NB4 (cell line): ENCODE data around the gene SLC25A25.
A peak's percentile ranks its signal among the peaks of the same experiment; 100 is the strongest.

Source experiments
- DNase-seq: peaks from one replicate; pipeline ENCODE4 v3.0.0; 2010; ENCODE audit warnings: low read depth
- H3K4me3 ChIP-seq: one replicate; pipeline ENCODE4 v1.5.1; 2011; ENCODE audit warnings: mild to moderate bottlenecking, low read depth, low read length, moderate library complexity
- MYC ChIP-seq: IDR thresholded peaks from 2 replicates; pipeline ENCODE4 v1.6.1; 2011; ENCODE audit warnings: low read depth, low read length
- POLR2A ChIP-seq: IDR thresholded peaks from 2 replicates; pipeline ENCODE4 v1.6.1; 2011; ENCODE audit warnings: mild to moderate bottlenecking; ENCODE audit not compliant: insufficient read length; ENCODE audit errors: extremely low read depth
- TF ChIP-seq, protein P1 (sequence below): IDR thresholded peaks from 2 replicates; pipeline ENCODE4 v1.6.1; 2011; ENCODE audit warnings: low read depth, low read length
- TF ChIP-seq, protein P2 (sequence below): IDR thresholded peaks from one replicate; pipeline ENCODE4 v1.5.1; 2012; ENCODE audit warnings: low read depth, low read length

Gene SLC25A25

DNA sequence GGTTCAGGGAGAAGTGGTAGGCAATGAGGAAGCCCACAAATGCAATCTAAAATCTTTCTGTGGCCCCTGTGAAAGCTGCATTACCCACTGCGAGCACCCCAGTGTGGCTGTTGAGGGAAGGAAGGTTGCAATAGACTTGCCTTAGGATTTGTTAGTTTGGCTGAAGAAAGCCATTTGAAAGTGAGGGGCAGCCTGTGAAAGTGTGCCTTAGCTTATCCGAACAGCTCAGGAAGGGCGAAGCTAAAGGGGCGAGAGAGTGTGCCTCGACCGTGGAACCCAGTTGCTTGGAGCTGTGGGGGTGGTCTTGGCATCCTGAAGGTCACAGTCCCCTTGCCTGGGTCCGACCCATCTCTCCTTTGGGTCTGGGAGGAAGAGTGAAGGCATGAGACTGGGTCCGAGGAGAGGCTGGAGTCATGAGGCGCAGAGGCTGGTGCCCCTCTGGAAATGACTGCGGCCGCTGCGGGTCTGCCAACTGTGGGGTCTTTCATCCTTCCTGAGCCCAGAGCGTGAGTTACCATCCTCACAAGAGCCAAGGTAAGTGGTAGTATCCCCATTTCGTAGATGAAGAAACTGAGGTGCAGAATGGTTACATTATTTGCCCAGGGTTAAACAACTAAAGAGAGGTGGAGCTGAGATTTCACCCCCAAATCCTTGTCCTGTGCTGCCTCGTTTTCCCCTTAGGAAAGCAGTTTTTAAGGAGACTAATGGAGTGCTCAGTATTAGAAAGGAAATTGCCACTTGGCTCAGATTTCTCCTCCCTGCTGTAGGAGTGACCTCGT is 24.4 kb downstream of the SLC25A25 start:
- no peak for DNase-seq
- H3K4me3 ChIP-seq: no peak overlapping the region
- TF ChIP-seq, protein P1, sequence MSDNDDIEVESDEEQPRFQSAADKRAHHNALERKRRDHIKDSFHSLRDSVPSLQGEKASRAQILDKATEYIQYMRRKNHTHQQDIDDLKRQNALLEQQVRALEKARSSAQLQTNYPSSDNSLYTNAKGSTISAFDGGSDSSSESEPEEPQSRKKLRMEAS: no peak
- TF ChIP-seq MYC (no peak), POLR2A (no peak)
- TF ChIP-seq, protein P2, sequence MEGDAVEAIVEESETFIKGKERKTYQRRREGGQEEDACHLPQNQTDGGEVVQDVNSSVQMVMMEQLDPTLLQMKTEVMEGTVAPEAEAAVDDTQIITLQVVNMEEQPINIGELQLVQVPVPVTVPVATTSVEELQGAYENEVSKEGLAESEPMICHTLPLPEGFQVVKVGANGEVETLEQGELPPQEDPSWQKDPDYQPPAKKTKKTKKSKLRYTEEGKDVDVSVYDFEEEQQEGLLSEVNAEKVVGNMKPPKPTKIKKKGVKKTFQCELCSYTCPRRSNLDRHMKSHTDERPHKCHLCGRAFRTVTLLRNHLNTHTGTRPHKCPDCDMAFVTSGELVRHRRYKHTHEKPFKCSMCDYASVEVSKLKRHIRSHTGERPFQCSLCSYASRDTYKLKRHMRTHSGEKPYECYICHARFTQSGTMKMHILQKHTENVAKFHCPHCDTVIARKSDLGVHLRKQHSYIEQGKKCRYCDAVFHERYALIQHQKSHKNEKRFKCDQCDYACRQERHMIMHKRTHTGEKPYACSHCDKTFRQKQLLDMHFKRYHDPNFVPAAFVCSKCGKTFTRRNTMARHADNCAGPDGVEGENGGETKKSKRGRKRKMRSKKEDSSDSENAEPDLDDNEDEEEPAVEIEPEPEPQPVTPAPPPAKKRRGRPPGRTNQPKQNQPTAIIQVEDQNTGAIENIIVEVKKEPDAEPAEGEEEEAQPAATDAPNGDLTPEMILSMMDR: no peak

DNA sequence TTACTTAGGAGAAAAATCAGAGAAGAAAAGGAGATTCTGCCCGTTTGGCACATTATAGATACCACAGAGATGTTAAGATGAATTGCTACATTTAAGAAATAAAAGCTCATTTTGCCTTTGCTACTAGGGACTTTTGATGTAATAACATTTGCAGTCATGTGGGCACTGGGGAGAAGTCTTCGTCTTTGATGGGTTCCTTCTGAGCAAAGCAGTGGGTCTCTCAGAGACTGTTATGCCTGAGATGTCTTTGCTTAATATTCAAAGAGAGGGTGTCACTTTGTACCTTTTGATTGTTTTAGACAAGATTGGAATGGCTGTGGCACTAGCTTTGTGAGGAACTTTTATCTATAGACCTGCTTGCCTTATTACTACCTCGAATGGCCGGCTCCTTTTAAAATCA is 25.0 kb downstream of the SLC25A25 start:
- no peak overlapping the region for H3K4me3 ChIP-seq
- TF ChIP-seq, protein P2: no peak
- TF ChIP-seq, protein P1: no peak
- TF ChIP-seq POLR2A: no peak
- TF ChIP-seq MYC: no peak
- DNase-seq: no peak

DNA sequence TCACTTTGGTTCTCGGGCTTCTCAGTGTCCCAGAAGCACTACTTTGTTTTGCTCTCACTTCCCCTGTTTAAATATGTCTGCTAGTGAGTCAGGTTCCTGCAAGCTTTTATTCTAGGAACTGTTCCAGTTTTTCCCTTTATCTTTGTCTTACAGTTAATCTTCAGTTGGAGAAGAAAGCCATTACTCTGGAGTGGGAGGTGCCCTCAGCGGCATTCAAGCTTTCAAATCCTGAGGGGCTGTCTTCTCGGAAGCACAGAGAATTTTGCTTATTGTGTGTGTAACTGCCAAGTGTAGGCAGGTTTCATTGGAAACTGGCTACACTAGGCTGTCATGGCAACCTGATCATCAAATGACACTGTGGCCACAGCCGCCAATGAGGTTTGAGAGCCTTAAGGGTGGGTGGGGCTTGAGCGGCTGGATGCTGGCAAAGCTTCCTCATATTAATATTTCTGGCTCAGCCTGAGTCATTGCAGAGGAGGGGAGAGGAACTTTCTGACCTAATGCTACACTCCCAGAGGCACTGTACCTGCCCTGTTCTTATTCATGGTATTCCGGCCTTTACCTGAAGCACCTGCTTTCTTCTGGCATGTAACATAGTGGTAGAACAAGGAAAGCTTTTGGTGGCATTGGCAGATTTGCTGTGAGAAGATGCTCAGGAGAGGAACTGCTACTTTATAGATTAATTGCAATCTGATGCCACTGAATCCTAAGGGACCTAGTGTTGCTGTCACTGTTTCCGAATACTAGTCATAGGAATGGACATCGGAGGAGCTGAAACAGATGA is 26.3 kb downstream of the SLC25A25 start:
- TF ChIP-seq, protein P1: peak; percentile 31; the same call in 1 of the 2 replicates
- TF ChIP-seq, protein P2: no peak
- TF ChIP-seq POLR2A (no peak), MYC (no peak)
- no peak overlapping the region for H3K4me3 ChIP-seq

DNA sequence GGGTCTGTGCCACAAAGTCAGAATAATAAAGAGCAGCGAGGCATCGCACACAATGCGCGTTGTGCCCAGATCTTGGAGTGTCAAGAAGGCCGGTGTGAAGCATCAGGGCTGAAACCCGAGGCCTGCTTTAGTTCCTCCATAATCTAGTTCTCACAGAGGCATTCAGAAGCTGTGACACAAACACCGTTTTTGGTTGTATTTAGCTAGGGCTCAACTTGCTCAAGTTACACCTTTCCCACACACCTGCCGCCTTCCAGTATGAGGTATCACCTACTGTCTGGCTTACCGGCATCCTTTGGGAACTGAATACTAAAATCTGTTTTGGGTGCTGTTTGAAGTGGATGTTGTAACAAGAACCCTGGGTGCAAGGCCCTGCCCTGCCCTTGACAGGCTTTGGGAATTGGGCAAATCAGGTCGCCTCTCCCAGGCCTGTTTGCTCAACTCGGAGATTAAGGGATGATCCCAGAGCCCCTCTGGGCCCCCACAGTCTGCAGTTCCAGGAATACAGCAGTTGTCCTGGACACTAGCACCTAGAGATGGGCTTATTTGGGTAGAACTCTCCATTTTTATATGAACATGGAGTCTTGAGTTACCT is 27.0 kb downstream of the SLC25A25 start:
- DNase-seq: no peak
- H3K4me3 ChIP-seq: no peak overlapping the region
- no peak for TF ChIP-seq MYC
- no peak for TF ChIP-seq POLR2A
- TF ChIP-seq, protein P1: no peak
- TF ChIP-seq, protein P2: no peak

More for the DNA sequence above, 26.3 kb downstream of the SLC25A25 start:
- peak; percentile 88 for DNase-seq

DNA sequence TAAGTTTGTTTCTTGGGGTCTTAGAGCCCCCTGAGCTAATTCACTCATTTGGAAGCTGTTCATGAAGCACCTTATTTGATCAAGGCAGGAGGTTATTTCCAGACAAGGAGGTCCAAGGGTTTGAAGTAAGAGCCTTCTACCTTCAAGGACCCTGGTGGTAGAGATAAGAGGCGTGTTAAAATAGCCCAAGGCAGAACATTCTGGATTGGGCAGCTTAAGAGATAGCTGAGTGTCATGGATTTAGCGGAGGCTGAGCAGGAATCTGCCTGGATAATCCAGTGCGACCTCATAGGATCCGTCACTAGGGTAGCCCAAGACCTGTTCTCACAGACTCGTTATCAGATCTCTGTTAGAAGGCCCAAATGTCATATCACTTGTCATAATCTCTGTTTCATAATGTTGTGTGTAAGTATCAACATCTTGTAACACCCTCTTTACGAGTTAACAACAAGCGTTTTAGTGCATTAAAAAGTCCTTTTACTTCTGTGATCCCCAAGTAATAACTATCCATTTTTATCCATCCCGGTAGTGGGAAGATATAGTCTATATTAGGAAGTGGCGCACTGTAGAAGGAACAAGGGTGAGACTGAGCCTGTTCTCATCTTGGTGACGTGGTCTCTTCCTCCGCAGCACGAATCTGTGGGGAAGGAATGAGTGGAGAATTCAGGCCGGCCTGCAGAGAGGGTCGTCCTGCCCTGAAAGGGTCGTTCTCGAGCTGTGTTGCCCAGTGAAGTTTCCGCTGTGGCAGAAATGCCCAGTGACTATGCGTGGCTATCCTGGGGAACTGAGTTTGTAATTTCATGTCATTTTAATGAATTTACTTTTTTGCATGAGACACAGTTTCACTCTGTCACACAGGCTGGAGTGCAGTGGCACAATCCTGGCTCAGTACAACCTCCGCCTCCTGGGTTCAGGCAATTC is 28.8 kb downstream of the SLC25A25 start:
- no peak overlapping the region for H3K4me3 ChIP-seq
- no peak for DNase-seq
- TF ChIP-seq, protein P2: no peak
- no peak for TF ChIP-seq POLR2A
- TF ChIP-seq MYC: no peak
- TF ChIP-seq, protein P1: no peak
